Lung (tissue), 12 donors: ENCODE results near the gene SMAD6. TPM values are rescaled to one million over a fixed set of nuclear protein-coding genes. Genes with fewer than 3 reads are reported as not detected.

ENCODE experiments used
- ATAC-seq: fragments of 200-7000 bp; cut with Tn5 transposase; one replicate; pipeline ENCODE4 v1.9.1; 2020; ENCODE audit warnings: moderate number of reproducible peaks; ENCODE audit not compliant: insufficient read depth, low FRiP score
- DNase-seq, 3 donors: peaks; one replicate each; pipeline ENCODE4 v3.0.0-alpha.2; 2013 to 2017
- H3K27ac ChIP-seq, 2 donors: one replicate each; pipeline ENCODE4 v1.5.1; 2013; ENCODE audit warnings: mild to moderate bottlenecking in 2 of 2, moderate library complexity in 2 of 2, control low read depth in 1 of 2, inconsistent platforms in 1 of 2, low read depth in 1 of 2, low read length in 1 of 2
- H3K27me3 ChIP-seq, 3 donors: one replicate each; pipeline ENCODE4 v1.5.1; 2013; ENCODE audit warnings: low read length in 2 of 3; ENCODE audit not compliant: control insufficient read depth in 3 of 3, insufficient read depth in 3 of 3
- H3K36me3 ChIP-seq, 4 donors: one replicate each; pipeline ENCODE4 v1.5.1; 2013; ENCODE audit warnings: low read length in 4 of 4, mild to moderate bottlenecking in 1 of 4, moderate library complexity in 1 of 4; ENCODE audit not compliant: control insufficient read depth in 4 of 4, insufficient read depth in 4 of 4
- H3K4me1 ChIP-seq, 5 donors: one replicate each; pipeline ENCODE4 v1.5.1; 2013; ENCODE audit warnings: low read length in 5 of 5, mild to moderate bottlenecking in 2 of 5, moderate library complexity in 1 of 5; ENCODE audit not compliant: control insufficient read depth in 5 of 5, insufficient read depth in 5 of 5
- H3K4me3 ChIP-seq: one replicate; pipeline ENCODE4 v1.5.1; 2013; ENCODE audit warnings: mild to moderate bottlenecking, control low read depth, moderate library complexity
- H3K9ac ChIP-seq, 2 donors: one replicate each; pipeline ENCODE4 v1.5.1; 2013; ENCODE audit warnings: low read length in 2 of 2, control low read depth in 1 of 2; ENCODE audit not compliant: insufficient read depth in 1 of 2
- H3K9me3 ChIP-seq, 4 donors: one replicate each; pipeline ENCODE4 v1.5.1; 2013; ENCODE audit warnings: low read length in 3 of 4, mild to moderate bottlenecking in 1 of 4, moderate library complexity in 1 of 4; ENCODE audit not compliant: control insufficient read depth in 4 of 4, insufficient read depth in 3 of 4
- CTCF ChIP-seq: IDR thresholded peaks from 2 replicates; pipeline ENCODE4 v1.5.1; 2012; ENCODE audit warnings: mild to moderate bottlenecking; ENCODE audit errors: control extremely low read depth, extremely low read depth
- WGBS, 2 donors: extraction: QIAGEN DNeasy Blood & Tissue Kit; methylation state at CpG; one replicate each; pipeline ENCODE4 v1.1.7; 2013; 5-methylcytosine and 5-hydroxymethylcytosine counted together
- polyA plus RNA-seq, 2 donors: library from polyadenylated mRNA; stranded (reverse); fragments of 200-250 nt; gene quantifications; one replicate each; pipeline ENCODE4 v1.2.1, GENCODE V29; 2013
- total RNA-seq, 2 donors: library from RNA; depleted of rRNA in 1 of 2; stranded (reverse); fragments of >200 nt in 1 of 2; gene quantifications; one replicate each; pipeline ENCODE4 v1.2.1, GENCODE V29; 2014 to 2021
- donor health status: control.
- donor health status: control.
- donor health status: Bipolar disorder and iron deficiency.
- donor health status: healthy.
- donor health status: DM: yes; HTN: yes; CAD: no.

Gene SMAD6
- total and polyA plus RNA-seq, 4 donors, result 24.2 to 67.9 (median 59.1) TPM

- TF ChIP-seq CTCF, result no peak
- Histone ChIP-seq H3K9ac (no peak overlapping the region), H3K36me3 (peaks cover 0 to 62% (median 26%) of the 10 kb centered on the region in 4 donors), H3K27me3 (no peaks in the 10 kb centered on the region), H3K4me3 (no peak overlapping the region), H3K27ac (peak overlapping the region in 1 of 2 donors; percentile 48), H3K9me3 (no peaks in the 10 kb centered on the region), H3K4me1 (peaks cover 0 to 27% (median 6%) of the 10 kb centered on the region in 5 donors)
- DNase-seq (no peak), ATAC-seq (no peak)
- WGBS, 2 donors, result 78 to 82% methylated on average over 4 of the region's 4 CpGs
Observed at GRCh38 chr15:66721501-66721937, 19.5 kb downstream of the SMAD6 start.

GRCh38 chr15:66721954-66722353 lies 19.9 kb downstream of the SMAD6 start:
- DNase-seq (no peak), ATAC-seq (no peak)
- Histone ChIP-seq H3K27ac (peak overlapping the region in 1 of 2 donors; percentile 20), H3K4me3 (no peak overlapping the region), H3K9me3 (no peaks in the 10 kb centered on the region), H3K9ac (no peak overlapping the region), H3K36me3 (peaks cover 0 to 57% (median 22%) of the 10 kb centered on the region in 4 donors), H3K4me1 (peaks cover 0 to 28% (median 6%) of the 10 kb centered on the region in 5 donors), H3K27me3 (no peaks in the 10 kb centered on the region)
- no peak for TF ChIP-seq CTCF
- WGBS, 2 donors, result 50 to 68% methylated on average over 6 of the region's 6 CpGs

- TF ChIP-seq CTCF, result no peak
- no peak overlapping the region for H3K9ac ChIP-seq
- WGBS, 2 donors, result 69 to 85% methylated on average over 5 of the region's 5 CpGs
- peaks cover 0 to 47% (median 18%) of the 10 kb centered on the region in 4 donors for H3K36me3 ChIP-seq
- no peak for DNase-seq
- peak overlapping the region in 1 of 2 donors; percentile 54 for H3K27ac ChIP-seq
- no peak overlapping the region for H3K4me3 ChIP-seq
- no peaks in the 10 kb centered on the region for H3K27me3 ChIP-seq
- ATAC-seq, result no peak
- peaks cover 0 to 29% (median 6%) of the 10 kb centered on the region in 5 donors for H3K4me1 ChIP-seq
- peaks cover 0 to 2% (median 0%) of the 10 kb centered on the region in 4 donors for H3K9me3 ChIP-seq
Observed at GRCh38 chr15:66722757-66723540, 20.9 kb downstream of the SMAD6 start.
